HepG2 (cell line): ENCODE data around the gene NAGS. TPM values are rescaled to one million over a fixed set of nuclear protein-coding genes. Genes with fewer than 3 reads are reported as not detected.

Experiments used
- ATF7 ChIP-seq, 2 experiments: fragments of 450-650 bp in 1 of 2; sonication (generic) in 1 of 2; formaldehyde crosslinking in 1 of 2; IDR thresholded peaks; 2 replicates each; pipeline versions ENCODE4 v1.4.0 to v1.6.1; 2016 to 2020; ENCODE audit warnings: antibody characterized with exemption in 1 of 2, mild to moderate bottlenecking in 1 of 2, missing genetic modification reagents in 1 of 2
- FOXP4 ChIP-seq: sonication (generic); formaldehyde crosslinking; IDR thresholded peaks from 2 replicates; pipeline ENCODE4 v1.4.0; 2020; ENCODE audit warnings: missing genetic modification reagents
- MAFK ChIP-seq, 2 experiments: IDR thresholded peaks in 1 of 2; conservative IDR thresholded peaks in 1 of 2; 2 replicates each; pipeline ENCODE4 v1.6.1; 2011; ENCODE audit warnings: improper control_type of control experiment in 2 of 2, low read length in 2 of 2
- SIN3B ChIP-seq: fragments of 150-350 bp; IDR thresholded peaks from 2 replicates; pipeline ENCODE4 v1.6.1; 2014; ENCODE audit warnings: low read length
- SIX1 ChIP-seq: sonication (generic); formaldehyde crosslinking; IDR thresholded peaks from 2 replicates; pipeline ENCODE4 v1.4.0; 2020; ENCODE audit warnings: missing genetic modification reagents, borderline replicate concordance
- SUZ12 ChIP-seq: fragments of 150-350 bp; IDR thresholded peaks from 2 replicates; pipeline ENCODE4 v1.6.1; 2014; ENCODE audit warnings: low read depth, low read length
- THAP11 ChIP-seq: IDR thresholded peaks from 2 replicates; pipeline ENCODE4 v1.6.1; 2016; ENCODE audit warnings: missing biosample characterization, missing genetic modification reagents
- ZNF10 ChIP-seq: sonication (generic); formaldehyde crosslinking; IDR thresholded peaks from 2 replicates; pipeline ENCODE4 v1.4.0; 2020; ENCODE audit warnings: mild to moderate bottlenecking, low read depth, missing genetic modification reagents, borderline replicate concordance
- ZNF34 ChIP-seq: sonication (generic); formaldehyde crosslinking; IDR thresholded peaks from 2 replicates; pipeline ENCODE4 v1.4.0; 2020; ENCODE audit warnings: mild to moderate bottlenecking, missing genetic modification reagents, borderline replicate concordance
- polyA plus RNA-seq, 8 experiments: library from polyadenylated mRNA; depleted of rRNA in 3 of 8; stranded (reverse) in 7 of 8; unstranded in 1 of 8; fragments of >200 nt; fragmentation: Illumina TruSeq in 4 of 8; extraction: Trizol in 4 of 8; gene quantifications; 2 replicates each; pipeline versions ENCODE4 v1.2.1 to v1.2.3, GENCODE V29; 2011 to 2016; ENCODE audit warnings: low read depth in 4 of 8, missing spikeins in 1 of 8, mixed read lengths in 1 of 8; ENCODE audit not compliant: insufficient read depth in 1 of 8
- total RNA-seq, 5 experiments: library from RNA; depleted of rRNA; stranded (reverse); fragments of >200 nt; fragmentation: Illumina TruSeq; extraction: Trizol; gene quantifications; 2 replicates each; pipeline ENCODE4 v1.2.3, GENCODE V29; 2016; ENCODE audit warnings: low read depth in 1 of 5
- TF ChIP-seq, protein P1 (sequence below): sonication (generic); formaldehyde crosslinking; IDR thresholded peaks from 2 replicates; pipeline ENCODE4 v1.5.0; 2020; ENCODE audit warnings: mild to moderate bottlenecking, missing genetic modification reagents, borderline replicate concordance
- TF ChIP-seq, protein P2 (sequence below): sonication (generic); formaldehyde crosslinking; IDR thresholded peaks from 2 replicates; pipeline ENCODE4 v1.4.0; 2020; ENCODE audit warnings: mild to moderate bottlenecking, missing genetic modification reagents
- TF ChIP-seq, protein P3 (sequence below): sonication (generic); formaldehyde crosslinking; IDR thresholded peaks from 2 replicates; pipeline ENCODE4 v1.8.1; 2023; ENCODE audit warnings: missing genetic modification reagents, mild to moderate bottlenecking, borderline replicate concordance
- TF ChIP-seq, protein P4 (sequence below): sonication (generic); formaldehyde crosslinking; IDR thresholded peaks from 2 replicates; pipeline ENCODE4 v1.5.0; 2020; ENCODE audit warnings: mild to moderate bottlenecking, low read depth, missing genetic modification reagents, borderline replicate concordance

NAGS gene
- total and polyA plus RNA-seq, 2 of the 13 experiments (the other 11 are each of a cell fraction or from before 2014, with no cell fraction given), result 4.3 to 5.1 TPM

DNA sequence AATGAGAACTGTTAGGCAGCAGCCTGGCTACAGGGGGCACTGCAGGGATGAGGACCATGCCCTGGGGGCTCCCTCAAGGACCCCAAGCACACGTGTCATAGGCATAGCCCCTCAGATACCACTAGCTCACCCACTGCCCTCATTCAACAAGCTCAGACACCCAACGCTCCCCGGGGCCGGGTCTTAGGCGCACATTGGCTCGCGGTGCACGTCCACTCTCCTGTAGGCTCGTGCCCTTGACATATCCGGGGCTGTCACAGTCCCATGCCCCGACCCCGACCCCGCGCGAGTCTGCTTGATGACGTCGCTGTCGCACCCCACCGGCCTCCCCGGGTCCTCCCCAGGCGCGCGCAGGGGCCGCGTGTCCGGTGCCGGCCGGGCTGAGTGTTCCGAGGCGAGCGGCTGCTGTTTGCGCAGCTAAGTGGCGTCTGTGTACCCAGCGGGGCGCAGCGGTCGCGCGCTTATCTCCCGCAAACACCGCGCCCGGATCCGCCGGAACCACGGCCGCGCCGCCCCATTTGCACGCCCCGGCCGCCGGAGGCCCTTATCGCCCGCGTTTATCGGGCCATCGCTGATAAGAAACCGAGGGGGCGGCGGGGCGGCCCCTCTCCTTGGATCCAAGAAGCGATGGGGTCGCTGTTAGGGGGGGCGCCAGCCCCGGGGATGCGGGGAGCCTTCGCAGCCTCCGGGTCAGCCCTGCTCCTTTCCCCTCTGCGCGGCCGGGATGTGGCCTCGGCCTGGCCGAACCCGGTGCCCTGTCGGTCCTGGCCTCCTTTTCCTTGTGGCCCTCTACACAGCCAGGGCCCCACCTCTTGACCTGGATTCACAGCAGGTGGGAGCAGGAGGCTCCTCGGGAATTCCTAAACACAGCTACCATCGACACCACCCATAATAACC, 20.7 kb upstream of the NAGS start (continued):
- TF ChIP-seq FOXP4 (peak; percentile 98), MAFK (conservative IDR thresholded peaks at IDR 0.05 in 1 of 2, IDR thresholded peaks at IDR 0.05 in 1 of 2; ENCODE audit: low read length in 2 of 2) (no peak), ZNF34 (CRISPR knock-in tag) (no peak), THAP11 (CRISPR knock-in tag) (peak; percentile 65), SIN3B (no peak), ATF7 (IDR thresholded peaks at IDR 0.05) (no peak), ATF7 (CRISPR knock-in tag; IDR thresholded peaks at IDR 0.05) (peak; percentile 68; the same call in 1 of the 2 replicates), ZNF10 (CRISPR knock-in tag) (no peak), SUZ12 (no peak), SIX1 (no peak)
- TF ChIP-seq, protein P1, sequence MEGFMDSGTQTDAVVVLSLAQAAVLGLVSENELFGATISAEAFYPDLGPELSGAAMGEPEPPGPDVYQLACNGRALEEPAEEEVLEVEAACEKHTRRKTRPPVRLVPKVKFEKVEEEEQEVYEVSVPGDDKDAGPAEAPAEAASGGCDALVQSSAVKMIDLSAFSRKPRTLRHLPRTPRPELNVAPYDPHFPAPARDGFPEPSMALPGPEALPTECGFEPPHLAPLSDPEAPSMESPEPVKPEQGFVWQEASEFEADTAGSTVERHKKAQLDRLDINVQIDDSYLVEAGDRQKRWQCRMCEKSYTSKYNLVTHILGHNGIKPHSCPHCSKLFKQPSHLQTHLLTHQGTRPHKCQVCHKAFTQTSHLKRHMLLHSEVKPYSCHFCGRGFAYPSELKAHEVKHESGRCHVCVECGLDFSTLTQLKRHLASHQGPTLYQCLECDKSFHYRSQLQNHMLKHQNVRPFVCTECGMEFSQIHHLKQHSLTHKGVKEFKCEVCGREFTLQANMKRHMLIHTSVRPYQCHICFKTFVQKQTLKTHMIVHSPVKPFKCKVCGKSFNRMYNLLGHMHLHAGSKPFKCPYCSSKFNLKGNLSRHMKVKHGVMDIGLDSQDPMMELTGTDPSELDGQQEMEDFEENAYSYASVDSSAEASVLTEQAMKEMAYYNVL (CRISPR knock-in tag), result peak; percentile 91
- TF ChIP-seq, protein P2, sequence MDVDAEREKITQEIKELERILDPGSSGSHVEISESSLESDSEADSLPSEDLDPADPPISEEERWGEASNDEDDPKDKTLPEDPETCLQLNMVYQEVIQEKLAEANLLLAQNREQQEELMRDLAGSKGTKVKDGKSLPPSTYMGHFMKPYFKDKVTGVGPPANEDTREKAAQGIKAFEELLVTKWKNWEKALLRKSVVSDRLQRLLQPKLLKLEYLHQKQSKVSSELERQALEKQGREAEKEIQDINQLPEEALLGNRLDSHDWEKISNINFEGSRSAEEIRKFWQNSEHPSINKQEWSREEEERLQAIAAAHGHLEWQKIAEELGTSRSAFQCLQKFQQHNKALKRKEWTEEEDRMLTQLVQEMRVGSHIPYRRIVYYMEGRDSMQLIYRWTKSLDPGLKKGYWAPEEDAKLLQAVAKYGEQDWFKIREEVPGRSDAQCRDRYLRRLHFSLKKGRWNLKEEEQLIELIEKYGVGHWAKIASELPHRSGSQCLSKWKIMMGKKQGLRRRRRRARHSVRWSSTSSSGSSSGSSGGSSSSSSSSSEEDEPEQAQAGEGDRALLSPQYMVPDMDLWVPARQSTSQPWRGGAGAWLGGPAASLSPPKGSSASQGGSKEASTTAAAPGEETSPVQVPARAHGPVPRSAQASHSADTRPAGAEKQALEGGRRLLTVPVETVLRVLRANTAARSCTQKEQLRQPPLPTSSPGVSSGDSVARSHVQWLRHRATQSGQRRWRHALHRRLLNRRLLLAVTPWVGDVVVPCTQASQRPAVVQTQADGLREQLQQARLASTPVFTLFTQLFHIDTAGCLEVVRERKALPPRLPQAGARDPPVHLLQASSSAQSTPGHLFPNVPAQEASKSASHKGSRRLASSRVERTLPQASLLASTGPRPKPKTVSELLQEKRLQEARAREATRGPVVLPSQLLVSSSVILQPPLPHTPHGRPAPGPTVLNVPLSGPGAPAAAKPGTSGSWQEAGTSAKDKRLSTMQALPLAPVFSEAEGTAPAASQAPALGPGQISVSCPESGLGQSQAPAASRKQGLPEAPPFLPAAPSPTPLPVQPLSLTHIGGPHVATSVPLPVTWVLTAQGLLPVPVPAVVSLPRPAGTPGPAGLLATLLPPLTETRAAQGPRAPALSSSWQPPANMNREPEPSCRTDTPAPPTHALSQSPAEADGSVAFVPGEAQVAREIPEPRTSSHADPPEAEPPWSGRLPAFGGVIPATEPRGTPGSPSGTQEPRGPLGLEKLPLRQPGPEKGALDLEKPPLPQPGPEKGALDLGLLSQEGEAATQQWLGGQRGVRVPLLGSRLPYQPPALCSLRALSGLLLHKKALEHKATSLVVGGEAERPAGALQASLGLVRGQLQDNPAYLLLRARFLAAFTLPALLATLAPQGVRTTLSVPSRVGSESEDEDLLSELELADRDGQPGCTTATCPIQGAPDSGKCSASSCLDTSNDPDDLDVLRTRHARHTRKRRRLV, result no peak
- TF ChIP-seq, protein P3, sequence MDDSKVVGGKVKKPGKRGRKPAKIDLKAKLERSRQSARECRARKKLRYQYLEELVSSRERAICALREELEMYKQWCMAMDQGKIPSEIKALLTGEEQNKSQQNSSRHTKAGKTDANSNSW (CRISPR knock-in tag), result no peak
- TF ChIP-seq, protein P4, sequence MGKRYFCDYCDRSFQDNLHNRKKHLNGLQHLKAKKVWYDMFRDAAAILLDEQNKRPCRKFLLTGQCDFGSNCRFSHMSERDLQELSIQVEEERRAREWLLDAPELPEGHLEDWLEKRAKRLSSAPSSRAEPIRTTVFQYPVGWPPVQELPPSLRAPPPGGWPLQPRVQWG (CRISPR knock-in tag), result 0 out of 2 replicates have a peak, but pooled peaks have one; percentile 64
